Measurements from ENCODE around the gene NYAP2. TPM values are rescaled to one million over a fixed set of nuclear protein-coding genes. Genes with fewer than 3 reads are reported as not detected.

Gene NYAP2
- total and polyA plus RNA-seq, 10 of the 15 experiments (the other 5 are each of a cell fraction or from before 2014, with no cell fraction given), result 0.03 TPM; not detected in 9

- H3K4me1 ChIP-seq (ENCODE audit: control insufficient read depth, insufficient read depth, low read length), result no peaks in the 10 kb centered on the region
- DNase-seq (ENCODE audit: low read depth, low spot score) (no peak), ATAC-seq (peak; percentile 42; the same call in 2 of the 3 replicates), FAIRE-seq (no peak)
- in situ Hi-C loops (cut with MboI) (no loop called here), intact Hi-C loops (cut with micrococcal nuclease; ENCODE audit: unreplicated experiment) (loop anchor here (10.0 kb wide), 1 partner anchor 371 kb away; no protein-coding TSS in a partner anchor)
- BruUV-seq (replicated peaks), result no TSS peak
- H3K4me2 ChIP-seq (ENCODE audit: control insufficient read depth, insufficient read depth), result no peak overlapping the region
- ChIA-PET SMC1A (ENCODE audit: uncharacterized antibody, unreplicated experiment) (interaction anchor here (1.2 to 1.3 kb wide), 2 partner anchors 213 to 439 kb away, joined by 3 to 5 read pairs; no protein-coding TSS in a partner anchor), RAD21 (ENCODE audit: unreplicated experiment) (no interaction called here), CTCF (interaction anchor here (0.7 to 1.1 kb wide), 2 partner anchors 212 to 373 kb away, joined by 3 to 4 read pairs; no protein-coding TSS in a partner anchor), POLR2A (no interaction called here)
- H3K9ac ChIP-seq (ENCODE audit: control insufficient read depth, insufficient read depth, low read length), result no peak overlapping the region
- H2AFZ ChIP-seq (ENCODE audit: control insufficient read depth, low read depth, low read length), result no peak overlapping the region
- H3K79me2 ChIP-seq (ENCODE audit: control insufficient read depth, insufficient read depth, low read length), result no peaks in the 10 kb centered on the region
- WGBS (ENCODE audit: insufficient coverage, insufficient replicate concordance, low lambda C conversion rate, missing lambda C conversion rate), result 60% methylated on average over 4 of the region's 4 CpGs
- TF ChIP-seq RBBP5 (conservative IDR thresholded peaks at IDR 0.05), result no peak
- no peak for TF ChIP-seq POLR2AphosphoS2 (IDR thresholded peaks at IDR 0.05; ENCODE audit: low read depth, low read length)
- TF ChIP-seq NFYA (IDR thresholded peaks at IDR 0.05; ENCODE audit: borderline replicate concordance, low read depth, low read length), result no peak
- TF ChIP-seq ZBED1 (IDR thresholded peaks at IDR 0.05; ENCODE audit: borderline replicate concordance), result no peak
- no peak for TF ChIP-seq ELK1 (IDR thresholded peaks at IDR 0.05; ENCODE audit: low read depth, low read length)
- TF ChIP-seq RUNX3 (IDR thresholded peaks at IDR 0.05; ENCODE audit: low read length), result no peak
- TF ChIP-seq NBN (IDR thresholded peaks at IDR 0.05), result no peak
- no peaks in the 10 kb centered on the region for H3K9me3 ChIP-seq (replicated peaks; ENCODE audit: control insufficient read depth, insufficient read depth, low read length)
- H3K27ac ChIP-seq (ENCODE audit: control insufficient read depth, insufficient read depth), result no peak overlapping the region
- no peaks in the 10 kb centered on the region for H4K20me1 ChIP-seq (ENCODE audit: control insufficient read depth, insufficient read depth)
- no peaks in the 10 kb centered on the region for H3K27me3 ChIP-seq (replicated peaks in 1 of 2; ENCODE audit: control insufficient read depth in 2 of 2, insufficient read depth in 2 of 2, low read length in 1 of 2)
- no peaks in the 10 kb centered on the region for H3K36me3 ChIP-seq (ENCODE audit: control insufficient read depth in 2 of 2, insufficient read depth in 2 of 2, low read length in 1 of 2)
- no peak overlapping the region for H3K4me3 ChIP-seq
These were observed 96.2 kb downstream of the NYAP2 start for GRCh38 chr2:225495706-225496105.

GRCh38 chr2:225496568-225496967 lies 97.1 kb downstream of the NYAP2 start:
- no peaks in the 10 kb centered on the region for H3K4me1 ChIP-seq (ENCODE audit: control insufficient read depth, insufficient read depth, low read length)
- CTCF ChIA-PET, result interaction anchor here (0.7 to 1.1 kb wide), 2 partner anchors 213 to 374 kb away, joined by 3 to 4 read pairs; no protein-coding TSS in a partner anchor
- no peaks in the 10 kb centered on the region for H4K20me1 ChIP-seq (ENCODE audit: control insufficient read depth, insufficient read depth)
- H3K9ac ChIP-seq (ENCODE audit: control insufficient read depth, insufficient read depth, low read length), result no peak overlapping the region
- H3K79me2 ChIP-seq (ENCODE audit: control insufficient read depth, insufficient read depth, low read length), result no peaks in the 10 kb centered on the region
- in situ Hi-C loops (cut with MboI), result no loop called here
- DNase-seq (ENCODE audit: low read depth, low spot score) (no peak), ATAC-seq (no peak), FAIRE-seq (no peak)
- WGBS (ENCODE audit: insufficient coverage, insufficient replicate concordance, low lambda C conversion rate, missing lambda C conversion rate), result 0% methylated on average over 1 of the region's 1 CpG
- no peak overlapping the region for H3K4me3 ChIP-seq
- intact Hi-C loops (cut with micrococcal nuclease; ENCODE audit: unreplicated experiment), result loop anchor here (10.0 kb wide), 1 partner anchor 372 kb away; no protein-coding TSS in a partner anchor
- H3K27ac ChIP-seq (ENCODE audit: control insufficient read depth, insufficient read depth), result no peak overlapping the region
- no peaks in the 10 kb centered on the region for H3K27me3 ChIP-seq (replicated peaks in 1 of 2; ENCODE audit: control insufficient read depth in 2 of 2, insufficient read depth in 2 of 2, low read length in 1 of 2)
- RAD21 ChIA-PET (ENCODE audit: unreplicated experiment), result no interaction called here
- BruUV-seq (replicated peaks), result no TSS peak
- POLR2A ChIA-PET, result no interaction called here
- H3K9me3 ChIP-seq (replicated peaks; ENCODE audit: control insufficient read depth, insufficient read depth, low read length), result no peaks in the 10 kb centered on the region
- no peak overlapping the region for H2AFZ ChIP-seq (ENCODE audit: control insufficient read depth, low read depth, low read length)
- no peak overlapping the region for H3K4me2 ChIP-seq (ENCODE audit: control insufficient read depth, insufficient read depth)
- no peaks in the 10 kb centered on the region for H3K36me3 ChIP-seq (ENCODE audit: control insufficient read depth in 2 of 2, insufficient read depth in 2 of 2, low read length in 1 of 2)
- SMC1A ChIA-PET (ENCODE audit: uncharacterized antibody, unreplicated experiment), result interaction anchor here (1.2 to 1.3 kb wide), 2 partner anchors 214 to 440 kb away, joined by 3 to 5 read pairs; no protein-coding TSS in a partner anchor
- no peak for TF ChIP-seq RELB (IDR thresholded peaks at IDR 0.05; ENCODE audit: low read depth)
- no peak for TF ChIP-seq NFYA (IDR thresholded peaks at IDR 0.05; ENCODE audit: borderline replicate concordance, low read depth, low read length)
- no peak for TF ChIP-seq ETV6 (conservative IDR thresholded peaks at IDR 0.05 in 1 of 2, IDR thresholded peaks at IDR 0.05 in 1 of 2; ENCODE audit: borderline replicate concordance in 1 of 2, low read depth in 1 of 2)
- TF ChIP-seq IRF3 (IDR thresholded peaks at IDR 0.05), result no peak
- no peak for TF ChIP-seq SUZ12 (IDR thresholded peaks at IDR 0.05; ENCODE audit: unreplicated experiment)
- TF ChIP-seq CHD2 (IDR thresholded peaks at IDR 0.05; ENCODE audit: borderline replicate concordance, low read depth, low read length), result no peak
- no peak for TF ChIP-seq WRNIP1 (IDR thresholded peaks at IDR 0.05; ENCODE audit: borderline replicate concordance, low read depth, low read length)

Data from GM12878 (cell line).